IMR-90 (cell line): ENCODE results near the gene URB2.

Experiments used
- CTCF ChIP-seq: conservative IDR thresholded peaks from 2 replicates; pipeline ENCODE4 v1.5.1; 2012; ENCODE audit warnings: mild to moderate bottlenecking, low read depth, low read length, improper control_type of control experiment
- POLR2A ChIP-seq: IDR thresholded peaks from 2 replicates; pipeline ENCODE4 v1.6.1; 2012; ENCODE audit warnings: mild to moderate bottlenecking, low read depth, low read length

DNA sequence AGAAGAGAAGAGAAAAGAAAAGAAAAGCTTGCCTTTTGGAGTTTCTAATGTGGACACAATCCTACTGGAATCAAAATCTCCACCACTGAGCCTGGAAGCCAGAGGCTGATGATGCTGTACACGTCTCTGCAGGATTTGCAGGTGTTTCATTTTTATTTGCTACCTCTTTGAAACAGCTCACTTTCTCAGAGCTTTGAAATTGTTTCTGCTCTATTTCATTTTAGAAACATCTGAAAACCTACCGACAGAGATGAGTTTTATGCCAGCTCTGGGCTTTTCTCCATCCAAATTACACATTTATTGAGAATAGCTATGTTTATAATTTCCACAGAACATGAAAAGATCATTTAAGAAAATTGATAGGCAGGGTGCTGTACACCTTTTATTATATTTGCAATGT is 46.2 kb downstream of the URB2 start:
- no peak for TF ChIP-seq POLR2A
- no peak for TF ChIP-seq CTCF
